Stimulated activated CD8-positive, alpha-beta memory T cell treated with anti-CD3 and anti-CD28 coated beads, Interleukin-12 subunit alpha, Interleukin-12 subunit beta, amount 100 ng/mL, for 1 hour (primary cell): ENCODE measurements around the gene PLA2G5.
"Not testable (repeated sequence)": the region's sequence is repeated elsewhere in the genome, so short reads cannot be mapped to it uniquely, and the experiment has no call there.

Experiments
- DNase-seq: peaks from one replicate; pipeline ENCODE4 v3.0.0-alpha.2; 2020; ENCODE audit warnings: low read depth

Gene PLA2G5

GRCh38 chr1:20069874-20070273, at the start of gene PLA2G5:
TSS of gene PLA2G5 (plus strand) at chr1:20070194. CDS start at chr1:20084831, 14,637 bp downstream.
- DNase-seq: no peak

- no peak for DNase-seq
These were observed 41.9 kb upstream of the PLA2G5 start for GRCh38 chr1:20028125-20028524.

- DNase-seq: no peak
These were observed 41.3 kb upstream of the PLA2G5 start for GRCh38 chr1:20028726-20029125.

- DNase-seq: no peak
These were observed 40.6 kb upstream of the PLA2G5 start for GRCh38 chr1:20029178-20029912.

GRCh38 chr1:20030436-20031151, 39.4 kb upstream of the PLA2G5 start:
- not testable (repeated sequence) for DNase-seq

GRCh38 chr1:20031161-20031560, 38.8 kb upstream of the PLA2G5 start:
- DNase-seq: no peak

- no peak for DNase-seq
These were observed 38.2 kb upstream of the PLA2G5 start for GRCh38 chr1:20031836-20032235.

GRCh38 chr1:20032425-20032824, 37.6 kb upstream of the PLA2G5 start:
- no peak for DNase-seq

GRCh38 chr1:20033420-20033819, 36.6 kb upstream of the PLA2G5 start:
- no peak for DNase-seq

- DNase-seq: no peak
These were observed 34.9 kb upstream of the PLA2G5 start for GRCh38 chr1:20035114-20035513.

- no peak for DNase-seq
These were observed 32.1 kb upstream of the PLA2G5 start for GRCh38 chr1:20037877-20038276.

- no peak for DNase-seq
These were observed 22.9 kb upstream of the PLA2G5 start for GRCh38 chr1:20047096-20047495.

- no peak for DNase-seq
These were observed 21.4 kb upstream of the PLA2G5 start for GRCh38 chr1:20048563-20048962.

- not testable (repeated sequence) for DNase-seq
These were observed 20.8 kb upstream of the PLA2G5 start for GRCh38 chr1:20049056-20049798.

- no peak for DNase-seq
These were observed 18.7 kb upstream of the PLA2G5 start for GRCh38 chr1:20051218-20051829.

- no peak for DNase-seq
These were observed 17.6 kb upstream of the PLA2G5 start for GRCh38 chr1:20052386-20052785.

- no peak for DNase-seq
These were observed 12.0 kb upstream of the PLA2G5 start for GRCh38 chr1:20057886-20058420.

- DNase-seq: peak; percentile 6
These were observed 11.5 kb upstream of the PLA2G5 start for GRCh38 chr1:20058531-20058930.

- no peak for DNase-seq
These were observed 10.1 kb upstream of the PLA2G5 start for GRCh38 chr1:20059847-20060246.

GRCh38 chr1:20060791-20061190, 9.2 kb upstream of the PLA2G5 start:
- DNase-seq: not testable (repeated sequence)

- no peak for DNase-seq
These were observed 8.1 kb upstream of the PLA2G5 start for GRCh38 chr1:20061866-20062265.

- DNase-seq: no peak
These were observed 6.1 kb upstream of the PLA2G5 start for GRCh38 chr1:20063861-20064292.
